ENCODE data around the gene DNAJC18.

The DNAJC18 gene

GRCh38 chr5:139360384-139360783, 78.9 kb downstream of the DNAJC18 start:
- no peak for DNase-seq

Data from activated CD4-positive, alpha-beta T cell treated with anti-CD3 and anti-CD28 coated beads for 4 hours (primary cell).